Measurements from ENCODE around the gene RHOBTB3.

GRCh38 chr5:95727764-95728191 lies 3.4 kb upstream of the RHOBTB3 start:
- TF ChIP-seq EZH2 (IDR thresholded peaks at IDR 0.05; ENCODE audit: insufficient read depth, poor library complexity, severe bottlenecking) (no peak), EZH2phosphoT487 (IDR thresholded peaks at IDR 0.05; ENCODE audit: insufficient read depth, low read depth) (no peak)
